ACC112 (cell line): Measurements from ENCODE around the gene NPHP1.
"Not testable (repeated sequence)": the region's sequence is repeated elsewhere in the genome, so short reads cannot be mapped to it uniquely, and the experiment has no call there.

Source experiments
- H2AFZ ChIP-seq: fragments of 200-600 bp; sonication (generic); one replicate; pipeline ENCODE4 v1.6.0; 2017; ENCODE audit warnings: antibody characterized with exemption, low read length; ENCODE audit not compliant: unreplicated experiment
- H3K27ac ChIP-seq: fragments of 200-600 bp; sonication (generic); 2 replicates; pipeline ENCODE4 v1.5.1; 2014; ENCODE audit warnings: low read depth, mild to moderate bottlenecking, antibody characterized with exemption, low read length, moderate library complexity
- H3K27me3 ChIP-seq: fragments of 200-600 bp; sonication (generic); 2 replicates; pipeline ENCODE4 v1.6.1; 2014; ENCODE audit warnings: mild to moderate bottlenecking, antibody characterized with exemption, low read length, moderate library complexity, mixed read lengths; ENCODE audit not compliant: insufficient read depth
- H3K36me3 ChIP-seq: fragments of 200-600 bp; sonication (generic); 2 replicates; pipeline ENCODE4 v1.6.1; 2016; ENCODE audit warnings: mild to moderate bottlenecking, antibody characterized with exemption, low read length, moderate library complexity, mixed read lengths; ENCODE audit not compliant: insufficient read depth
- H3K4me1 ChIP-seq: fragments of 200-600 bp; sonication (generic); one replicate; pipeline ENCODE4 v1.6.1; 2016; ENCODE audit warnings: low read length, mixed read lengths; ENCODE audit not compliant: insufficient read depth, unreplicated experiment, control insufficient read depth
- H3K4me3 ChIP-seq: fragments of 200-600 bp; sonication (generic); 2 replicates; pipeline ENCODE4 v1.5.1; 2014; ENCODE audit warnings: mild to moderate bottlenecking, low read depth, low read length
- H3K79me2 ChIP-seq: fragments of 200-600 bp; sonication (generic); one replicate; pipeline ENCODE4 v1.6.0; 2016; ENCODE audit warnings: low read length; ENCODE audit not compliant: control insufficient read depth, unreplicated experiment, insufficient read depth

Gene NPHP1

DNA sequence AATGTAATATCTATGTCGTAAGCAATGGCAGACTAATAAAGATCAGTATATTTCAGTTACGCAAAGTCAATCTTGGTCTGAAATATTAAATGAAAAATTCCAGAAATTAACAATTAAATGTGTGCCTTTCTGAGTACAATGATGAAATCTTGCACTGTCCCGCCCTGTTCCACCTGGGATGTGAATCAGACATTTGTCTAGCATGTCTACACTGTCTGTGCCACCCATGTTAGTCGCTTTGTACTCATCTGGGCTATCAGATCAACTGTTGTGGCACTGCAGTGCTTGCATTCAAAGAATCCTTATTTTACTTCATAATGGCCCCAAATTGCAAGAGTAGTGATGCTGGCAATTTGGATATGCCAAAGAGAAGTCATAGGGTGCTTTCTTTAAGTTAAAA lies 114.6 kb downstream of the NPHP1 start:
- not testable (repeated sequence) for H3K36me3 ChIP-seq, H2AFZ ChIP-seq, H3K4me3 ChIP-seq, H3K4me1 ChIP-seq, H3K27me3 ChIP-seq, H3K27ac ChIP-seq, H3K79me2 ChIP-seq

DNA sequence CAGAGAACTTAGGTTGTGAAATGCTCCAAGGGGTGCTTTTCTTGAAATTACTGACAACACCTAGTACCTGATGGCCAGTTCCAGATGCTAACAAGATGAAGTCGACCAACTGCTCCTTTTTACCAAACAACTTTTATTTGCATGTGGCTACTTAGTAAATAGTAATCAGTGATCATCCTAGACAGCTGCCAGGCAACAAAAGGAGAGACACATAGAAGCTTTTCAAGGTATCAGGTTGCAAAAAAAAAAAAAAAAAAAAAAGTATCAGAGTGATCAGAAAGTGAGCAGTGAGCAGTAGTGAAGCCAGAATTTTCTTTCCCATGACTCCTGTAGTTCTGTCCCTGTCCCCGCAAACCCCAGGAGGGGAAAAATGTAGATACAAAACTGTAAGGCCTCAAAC lies 121.1 kb downstream of the NPHP1 start:
- not testable (repeated sequence) for H3K27ac ChIP-seq, H3K4me1 ChIP-seq, H2AFZ ChIP-seq, H3K79me2 ChIP-seq, H3K27me3 ChIP-seq, H3K4me3 ChIP-seq, H3K36me3 ChIP-seq

DNA sequence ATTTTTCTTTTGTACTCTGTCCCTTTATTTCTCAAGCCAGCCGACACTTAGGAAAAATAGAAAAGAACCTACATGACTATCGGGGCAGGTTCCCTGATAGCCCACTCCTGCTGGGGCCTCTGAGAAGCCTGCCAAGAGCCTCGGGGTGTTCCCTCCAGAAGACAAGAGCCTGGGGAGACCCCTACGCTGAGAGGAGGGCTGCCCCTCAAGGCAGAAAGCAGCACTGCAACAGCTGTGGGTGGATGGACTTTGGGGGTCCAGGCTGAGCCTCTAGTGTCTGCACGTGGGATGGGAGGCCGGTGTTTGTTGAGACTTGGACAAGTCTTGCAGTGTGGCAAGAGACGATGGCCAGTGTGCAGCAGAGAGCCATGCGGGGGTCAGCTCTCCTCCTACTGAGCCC lies 121.7 kb downstream of the NPHP1 start:
- H3K27ac ChIP-seq, H2AFZ ChIP-seq, H3K79me2 ChIP-seq, H3K27me3 ChIP-seq, H3K4me3 ChIP-seq, H3K36me3 ChIP-seq, H3K4me1 ChIP-seq: not testable (repeated sequence)

DNA sequence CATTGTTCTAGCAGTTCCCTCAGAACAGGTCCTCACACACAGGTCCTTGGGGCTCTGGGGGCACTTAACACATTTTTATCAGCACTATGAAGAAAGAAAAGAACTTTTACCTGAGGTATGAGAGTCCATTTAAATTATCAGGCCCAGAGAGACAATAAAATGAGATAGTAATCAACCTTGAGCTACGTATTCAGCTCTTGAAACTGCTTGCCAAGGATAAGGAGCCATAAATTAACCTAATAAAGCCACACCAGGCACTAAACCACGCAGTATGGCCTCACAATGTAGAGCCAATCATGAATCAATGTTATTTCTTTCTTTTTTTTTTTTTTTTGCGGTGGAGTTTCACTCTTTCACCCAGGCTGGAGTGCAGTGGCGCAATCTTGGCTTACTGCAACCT lies 126.7 kb downstream of the NPHP1 start:
- not testable (repeated sequence) for H2AFZ ChIP-seq, H3K4me1 ChIP-seq, H3K79me2 ChIP-seq

DNA sequence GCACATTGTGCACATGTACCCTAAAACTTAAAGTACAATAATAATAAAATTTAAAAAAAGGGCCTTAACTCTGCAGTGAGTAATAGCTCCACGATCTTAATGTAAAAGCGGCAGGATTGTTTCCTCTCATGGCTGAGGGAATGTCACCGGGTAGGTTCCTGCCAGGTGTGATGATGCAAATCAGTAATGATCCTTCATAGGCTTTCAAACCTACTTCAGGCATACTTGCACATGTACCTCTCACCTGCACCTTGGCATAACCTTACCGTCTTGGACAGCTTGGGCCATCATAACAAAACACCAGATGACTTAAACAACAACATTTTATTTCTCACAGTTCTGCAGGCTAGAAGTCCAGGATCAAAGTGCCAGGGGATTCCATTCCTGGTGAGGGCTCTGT lies 128.9 kb downstream of the NPHP1 start:
- H3K79me2 ChIP-seq, H3K27me3 ChIP-seq, H3K27ac ChIP-seq, H3K4me3 ChIP-seq, H3K36me3 ChIP-seq, H3K4me1 ChIP-seq, H2AFZ ChIP-seq: not testable (repeated sequence)

More for the DNA sequence above, 126.7 kb downstream of the NPHP1 start:
- not testable (repeated sequence) for H3K27me3 ChIP-seq, H3K4me3 ChIP-seq, H3K27ac ChIP-seq, H3K36me3 ChIP-seq
